ENCODE measurements around the gene COL4A6. TPM values are rescaled to one million over a fixed set of nuclear protein-coding genes. Genes with fewer than 3 reads are reported as not detected.
"Not testable (repeated sequence)": the region's sequence is repeated elsewhere in the genome, so short reads cannot be mapped to it uniquely, and the experiment has no call there.

The COL4A6 gene
- 16.1 TPM for total RNA-seq

GRCh38 chrX:108438110-108438623 lies at the start of gene COL4A6:
Gene COL4A6 (minus strand): TSS chrX:108438422. CDS start chrX:108438196, 226 bp downstream.
- DNase-seq (ENCODE audit: low spot score): peak; percentile 41

GRCh38 chrX:108485960-108486359 lies 47.7 kb upstream of the COL4A6 start:
- no peak for DNase-seq (ENCODE audit: low spot score)

DNA sequence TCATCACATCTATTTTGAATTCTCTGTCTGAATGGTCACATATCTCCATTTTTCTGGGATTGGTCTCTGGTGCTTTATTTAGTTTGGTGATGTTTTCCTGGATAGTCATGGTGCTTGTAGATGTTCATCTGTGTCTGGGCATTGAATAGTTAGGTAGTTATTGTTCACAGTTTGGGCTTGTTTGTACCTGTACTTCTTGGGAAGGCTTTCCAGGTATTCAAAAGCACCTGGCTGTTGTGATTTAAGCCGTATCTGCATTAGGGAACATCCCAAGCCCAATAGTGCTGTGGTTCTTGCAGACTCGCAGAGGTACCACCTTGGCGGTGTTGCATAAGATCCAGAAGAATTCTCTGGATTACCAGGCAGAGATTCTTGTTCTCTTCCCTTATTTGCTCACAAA lies 46.0 kb upstream of the COL4A6 start:
- no peak for DNase-seq (ENCODE audit: low spot score)

DNA sequence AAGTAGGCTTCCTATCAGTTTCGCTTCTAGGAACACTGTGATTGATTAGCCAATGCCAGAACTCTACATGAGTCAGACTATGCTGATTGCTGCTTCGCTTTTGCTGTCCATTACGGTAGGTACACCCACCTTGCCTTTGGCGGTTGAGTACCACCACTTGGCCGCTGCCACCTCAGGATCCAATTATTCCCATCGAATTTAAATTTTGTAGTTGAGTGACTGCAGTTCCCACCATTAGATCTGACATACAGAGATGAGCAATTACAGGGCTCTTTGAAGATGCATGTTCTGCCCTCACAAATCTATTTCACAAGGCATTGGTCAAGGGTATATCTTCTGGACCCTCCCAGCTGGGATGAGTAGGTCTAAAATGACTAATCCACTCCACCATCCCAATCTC lies 43.3 kb upstream of the COL4A6 start:
- DNase-seq (ENCODE audit: low spot score): not testable (repeated sequence)

DNA sequence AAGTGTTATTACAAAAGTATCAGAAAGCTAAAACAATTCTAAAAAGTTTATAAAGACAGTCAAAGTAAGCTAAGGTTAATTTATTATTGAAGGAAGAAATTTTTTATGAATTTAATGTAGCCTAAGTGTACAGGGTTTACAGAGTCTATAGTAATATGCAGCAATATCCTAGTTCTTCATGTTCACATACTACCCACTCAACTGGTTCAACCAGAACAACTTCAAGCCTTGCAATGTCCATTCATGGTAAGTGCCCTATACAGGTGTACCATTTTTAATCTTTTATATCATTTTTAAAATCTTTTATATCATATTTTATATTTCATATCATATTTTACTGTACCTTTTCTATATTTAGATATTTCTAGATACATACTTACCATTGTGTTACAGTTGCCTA lies 35.8 kb upstream of the COL4A6 start:
- DNase-seq (ENCODE audit: low spot score): no peak

GRCh38 chrX:108468486-108468885 lies 30.3 kb upstream of the COL4A6 start:
- DNase-seq (ENCODE audit: low spot score): no peak

DNA sequence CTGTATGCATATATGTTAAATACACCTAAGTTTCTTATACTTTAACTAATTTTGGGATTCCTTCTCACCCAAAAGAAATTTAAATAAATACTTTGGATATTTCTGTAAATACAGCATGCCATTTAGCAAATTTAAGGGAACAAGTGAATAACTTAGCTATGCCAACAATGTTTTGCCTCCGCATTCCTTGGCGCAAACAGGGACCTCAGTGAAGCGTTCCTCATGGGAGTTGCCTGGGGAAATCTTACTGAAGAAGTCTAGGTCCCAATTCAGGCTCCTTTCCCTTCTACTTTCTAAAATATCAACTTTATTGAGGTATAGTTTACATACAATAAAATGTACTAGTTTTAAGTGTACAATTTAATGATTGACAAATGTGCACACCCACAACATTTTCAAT lies 26.4 kb upstream of the COL4A6 start:
- no peak for DNase-seq (ENCODE audit: low spot score)

- DNase-seq (ENCODE audit: low spot score): no peak
Observed at GRCh38 chrX:108456971-108457477, 18.8 kb upstream of the COL4A6 start.

DNA sequence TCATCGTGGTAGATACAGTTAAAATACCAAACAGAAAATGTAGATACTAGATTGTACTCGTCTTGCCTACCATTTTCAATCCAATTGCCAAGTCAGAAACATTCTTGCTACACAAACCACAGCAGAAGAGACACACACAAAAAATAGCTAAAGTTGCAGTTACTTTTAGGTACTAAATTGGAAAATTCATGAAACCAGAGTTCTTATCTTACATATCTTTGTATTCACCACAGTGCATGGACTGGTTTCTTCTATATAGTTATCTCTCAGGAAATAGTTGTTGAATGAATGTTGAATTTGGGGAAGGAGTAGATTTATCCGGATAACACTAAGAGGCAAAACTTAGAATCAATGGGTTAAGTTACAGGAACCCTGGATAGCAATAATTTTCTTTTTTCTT lies 15.6 kb upstream of the COL4A6 start:
- DNase-seq (ENCODE audit: low spot score): no peak

- DNase-seq (ENCODE audit: low spot score): no peak
Observed at GRCh38 chrX:108447303-108447702, 9.1 kb upstream of the COL4A6 start.

DNA sequence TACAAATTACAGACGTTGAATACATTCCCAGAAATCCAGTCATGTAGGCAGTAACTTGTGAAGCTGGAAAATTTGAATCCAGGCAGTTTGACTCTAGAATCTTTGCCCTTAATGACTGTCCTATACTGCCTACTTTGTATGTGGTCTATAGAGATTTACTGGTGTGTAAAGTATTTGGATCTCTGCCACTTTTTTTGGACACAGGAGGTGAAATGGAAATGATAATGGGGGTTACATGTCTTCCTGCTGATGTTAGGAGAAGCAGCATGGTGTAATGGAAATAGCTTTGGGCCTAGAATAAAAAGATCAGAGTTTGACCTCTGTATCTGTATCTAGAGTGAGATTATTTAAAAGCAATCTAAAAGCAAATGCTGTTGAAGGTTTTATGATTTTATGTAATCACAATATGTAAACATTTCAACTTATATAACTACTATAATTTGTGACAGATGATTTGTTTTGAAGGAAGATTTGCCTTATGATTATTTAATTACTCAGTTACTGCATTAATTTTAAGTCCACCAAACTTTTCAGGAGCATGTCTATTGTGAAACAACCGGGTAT lies 4.8 kb upstream of the COL4A6 start:
- DNase-seq (ENCODE audit: low spot score): no peak

DNA sequence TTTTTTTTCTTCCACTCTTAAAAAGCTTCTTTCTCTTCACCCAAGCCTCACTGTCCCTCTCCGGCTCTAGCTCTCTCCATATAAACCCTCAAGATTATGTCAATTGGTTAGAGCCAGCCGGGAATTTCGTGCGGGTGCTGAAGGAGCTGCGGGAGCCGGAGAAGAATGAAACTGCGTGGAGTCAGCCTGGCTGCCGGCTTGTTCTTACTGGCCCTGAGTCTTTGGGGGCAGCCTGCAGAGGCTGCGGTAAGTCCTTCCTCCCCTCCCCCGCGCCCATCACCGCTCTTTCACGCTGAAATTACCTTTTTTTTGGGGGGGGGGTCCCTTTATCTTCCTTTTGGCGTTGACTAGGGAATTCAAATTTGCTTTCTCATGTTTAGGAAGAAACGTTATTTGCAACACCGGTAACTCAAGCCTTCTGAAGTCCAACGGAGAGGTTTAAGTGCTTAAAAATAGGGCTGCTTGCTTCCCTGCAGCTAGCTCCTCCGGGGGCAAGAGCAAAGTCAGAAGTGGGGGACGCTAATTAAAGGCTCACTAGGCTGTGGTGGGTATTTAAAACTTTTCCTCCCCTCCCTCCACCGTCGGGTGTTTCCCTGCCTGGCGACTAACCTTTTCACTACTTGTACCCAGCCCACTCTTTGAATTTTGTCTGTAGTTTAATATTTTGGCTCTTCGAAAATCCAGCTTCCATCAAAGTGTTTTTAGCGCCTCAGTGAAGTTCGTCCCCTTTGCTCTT lies 1.9 kb upstream of the COL4A6 start:
- no peak for DNase-seq (ENCODE audit: low spot score)

DNA sequence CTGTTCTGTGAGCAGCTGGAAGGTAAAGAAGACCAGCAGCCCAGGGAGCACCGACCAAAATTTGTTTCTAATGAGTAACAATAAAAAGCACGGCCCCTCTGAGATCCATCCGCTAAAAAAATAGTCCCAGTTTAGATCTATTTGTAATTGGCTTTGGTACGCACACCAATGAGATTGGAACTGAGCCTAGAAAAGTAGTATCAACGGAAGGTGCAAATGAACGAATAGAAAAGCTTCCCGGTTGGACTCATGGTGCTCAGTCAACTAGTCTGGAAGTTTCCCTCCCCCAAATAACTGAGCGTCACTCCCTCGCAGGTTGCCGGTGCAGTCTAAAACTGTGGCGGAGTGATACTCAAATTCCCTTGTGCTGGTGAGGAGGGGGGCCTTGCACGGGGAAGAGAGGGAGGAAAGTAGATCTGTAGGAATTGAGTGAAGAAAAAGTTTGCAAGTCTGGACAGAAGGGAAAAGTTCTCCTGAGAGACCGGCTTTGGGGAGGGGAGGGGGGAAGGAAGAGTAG lies 1.3 kb upstream of the COL4A6 start, which contains the start of gene COL4A5:
Gene COL4A5, plus strand, starts transcription at position 413 of the 517 bp plus-strand sequence. CDS start 288 bp downstream, outside the sequence.
- peak; percentile 48 for DNase-seq (ENCODE audit: low spot score)

DNA sequence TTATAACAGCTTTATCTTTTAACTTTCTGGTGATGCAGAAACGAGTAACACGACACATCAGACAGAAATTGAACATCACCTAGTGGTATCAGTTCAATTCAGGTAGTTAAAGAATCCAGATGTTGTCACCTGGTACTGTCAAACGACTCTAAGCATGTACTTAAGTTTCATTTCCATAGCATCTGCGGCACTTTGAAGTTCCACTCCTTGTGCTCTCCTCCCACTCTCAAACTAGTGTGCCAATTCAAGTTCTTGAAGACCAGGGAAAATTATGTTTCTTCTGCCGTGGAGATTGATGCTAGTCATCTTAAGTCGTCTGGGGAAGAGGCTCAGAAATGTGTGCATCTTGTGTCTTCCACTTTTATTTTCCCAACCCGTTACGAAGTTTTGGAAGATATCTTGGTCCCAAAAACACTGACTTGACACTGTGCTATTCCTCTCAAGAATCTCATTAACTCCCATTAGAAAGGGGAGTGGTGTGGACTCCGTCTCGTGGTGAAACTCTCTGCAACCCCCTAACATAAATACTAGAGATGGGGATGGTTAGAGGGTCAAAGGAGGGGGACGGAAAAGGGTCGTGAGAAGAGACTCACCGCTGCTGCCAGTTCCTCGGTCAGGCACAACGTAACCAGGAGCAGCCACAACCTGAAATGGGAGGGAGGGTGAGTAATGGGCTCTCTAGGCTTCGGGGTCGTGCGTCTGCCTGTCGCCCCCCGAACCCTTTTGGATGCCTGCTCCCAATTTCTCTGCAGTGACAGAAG lies 693 bp downstream of the COL4A6 start:
- DNase-seq (ENCODE audit: low spot score): no peak

GRCh38 chrX:108435261-108435660 lies 3.0 kb downstream of the COL4A6 start:
- no peak for DNase-seq (ENCODE audit: low spot score)

DNA sequence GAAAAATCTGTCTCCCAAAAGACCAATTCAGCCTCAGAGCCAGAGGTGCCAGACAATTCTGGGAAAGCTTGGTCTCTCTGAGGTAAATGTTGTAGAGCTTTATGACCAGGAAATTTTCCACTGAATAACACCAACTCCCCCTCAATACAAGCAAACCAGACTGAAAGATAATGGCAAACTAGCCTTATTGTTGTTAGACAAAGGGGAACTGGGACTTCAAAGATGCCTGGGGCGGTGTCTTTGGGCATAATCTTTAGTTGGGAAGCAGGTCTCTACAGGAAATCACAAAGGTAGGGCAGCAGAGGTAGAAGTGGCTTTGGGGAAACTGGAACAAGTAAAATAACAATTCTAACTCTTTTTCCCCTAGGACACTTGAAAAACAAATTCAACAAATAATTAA lies 12.0 kb downstream of the COL4A6 start:
- DNase-seq (ENCODE audit: low spot score): no peak

DNA sequence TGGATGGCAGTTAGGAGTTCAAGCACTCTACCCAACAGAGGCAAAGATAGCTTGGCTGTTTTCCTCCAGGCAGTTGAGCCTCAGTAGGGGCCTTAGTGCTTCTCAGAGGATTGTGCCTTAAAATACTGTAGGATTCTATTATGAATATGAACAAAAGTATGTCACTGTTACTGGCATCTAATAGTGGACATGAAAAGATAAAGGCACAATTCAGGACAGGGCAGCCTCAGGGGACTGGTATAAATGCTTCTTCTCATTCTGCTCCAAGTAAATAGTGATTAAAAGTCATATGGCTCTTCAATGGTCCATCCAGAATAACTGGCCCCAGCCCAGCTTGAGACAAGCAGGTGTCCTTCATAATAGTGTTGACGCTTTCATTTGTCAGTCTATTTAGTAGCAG lies 17.7 kb downstream of the COL4A6 start:
- DNase-seq (ENCODE audit: low spot score): no peak

DNA sequence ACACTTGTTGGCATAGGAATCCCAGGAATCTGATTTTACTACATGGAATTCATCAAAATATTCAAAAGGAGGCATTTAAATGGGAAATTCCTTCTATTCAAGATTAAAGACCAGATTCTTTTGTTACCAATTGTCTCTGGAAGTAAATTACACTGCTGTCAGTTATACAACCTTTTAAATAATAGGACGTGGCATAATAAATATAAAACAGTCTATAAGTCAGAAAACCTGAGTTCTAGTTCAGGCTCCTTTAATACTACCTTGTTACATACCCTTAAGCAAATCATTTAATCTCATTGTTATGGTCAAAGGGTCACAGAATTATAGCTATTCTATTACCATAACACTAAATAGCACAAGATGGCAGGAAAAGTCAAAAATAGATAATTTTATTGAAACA lies 18.8 kb downstream of the COL4A6 start:
- DNase-seq (ENCODE audit: low spot score): no peak

DNA sequence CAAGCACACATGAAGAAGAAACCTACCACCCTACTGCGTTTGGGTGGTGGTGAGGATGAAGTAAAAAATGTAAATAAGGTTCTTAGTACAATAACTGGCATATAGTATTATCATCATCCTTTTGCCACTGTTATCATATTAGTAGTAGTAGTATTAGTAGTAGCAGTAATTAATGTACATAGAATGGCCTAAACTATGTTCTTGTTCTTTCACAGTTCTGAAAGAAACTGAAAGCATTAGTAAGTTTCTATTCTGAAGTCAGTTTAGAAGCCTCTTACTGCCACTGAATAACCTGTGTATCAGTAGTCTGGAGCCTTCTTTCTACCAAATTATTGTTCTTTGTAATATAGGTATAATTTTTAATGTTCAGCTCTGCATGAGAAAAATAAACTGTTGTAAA lies 21.0 kb downstream of the COL4A6 start:
- DNase-seq (ENCODE audit: low spot score): no peak

- DNase-seq (ENCODE audit: low spot score): no peak
Observed at GRCh38 chrX:108415891-108416290, 22.3 kb downstream of the COL4A6 start.

GRCh38 chrX:108415146-108415545 lies 23.1 kb downstream of the COL4A6 start:
- no peak for DNase-seq (ENCODE audit: low spot score)

GRCh38 chrX:108412783-108413182 lies 25.4 kb downstream of the COL4A6 start:
- DNase-seq (ENCODE audit: low spot score): no peak
